Neural cell (in vitro differentiated cells): ENCODE results near the gene PRELID1. TPM values are rescaled to one million over a fixed set of nuclear protein-coding genes. Genes with fewer than 3 reads are reported as not detected.

ENCODE experiments used
- H2AFZ ChIP-seq: fragments of 200-600, 300-800 bp; sonication (generic), shearing (Covaris generic); 2 replicates; pipeline ENCODE4 v1.6.0; 2014; ENCODE audit warnings: low read depth, mild to moderate bottlenecking, antibody characterized with exemption, low read length, moderate library complexity
- H3F3A ChIP-seq: fragments of 200-600 bp; shearing (Covaris generic); 2 replicates; pipeline ENCODE4 v1.6.1; 2016; ENCODE audit warnings: mild to moderate bottlenecking, moderate library complexity, mixed read lengths, antibody characterized with exemption, low read length; ENCODE audit not compliant: insufficient read depth, poor library complexity, severe bottlenecking
- H3K27ac ChIP-seq: fragments of 200-600, 300-800 bp; sonication (generic), shearing (Covaris generic); 2 replicates; pipeline ENCODE4 v1.5.1; 2014; ENCODE audit warnings: mild to moderate bottlenecking, low read length, moderate library complexity
- H3K27me3 ChIP-seq: fragments of 300-800, 200-600 bp; sonication (generic), shearing (Covaris generic); 2 replicates; pipeline ENCODE4 v1.6.0; 2014; ENCODE audit warnings: mild to moderate bottlenecking, low read depth, low read length, moderate library complexity; ENCODE audit not compliant: insufficient read depth
- H3K36me3 ChIP-seq: fragments of 300-800, 200-600 bp; sonication (generic), shearing (Covaris generic); 2 replicates; pipeline ENCODE4 v1.5.1; 2014; ENCODE audit warnings: mild to moderate bottlenecking, antibody characterized with exemption, low read length, moderate library complexity; ENCODE audit not compliant: insufficient read depth
- H3K4me2 ChIP-seq: fragments of 300-800, 200-600 bp; sonication (generic), shearing (Covaris generic); 2 replicates; pipeline ENCODE4 v1.6.0; 2014; ENCODE audit warnings: mild to moderate bottlenecking, low read length
- H3K4me3 ChIP-seq: fragments of 300-800, 200-600 bp; sonication (generic), shearing (Covaris generic); 2 replicates; pipeline ENCODE4 v1.5.1; 2014; ENCODE audit warnings: mild to moderate bottlenecking, low read length, moderate library complexity
- H3K79me2 ChIP-seq: fragments of 200-600 bp; shearing (Covaris generic); replicated peaks from 2 replicates; pipeline ENCODE4 v1.6.0; 2014; ENCODE audit warnings: mild to moderate bottlenecking, low read length, moderate library complexity; ENCODE audit not compliant: insufficient read depth
- H3K9ac ChIP-seq: fragments of 300-800, 200-600 bp; sonication (generic), shearing (Covaris generic); 2 replicates; pipeline ENCODE4 v1.6.1; 2016; ENCODE audit warnings: mild to moderate bottlenecking, low read length, mixed read lengths
- H3K9me2 ChIP-seq: fragments of 200-600 bp; shearing (Covaris generic); 2 replicates; pipeline ENCODE4 v1.6.1; 2016; ENCODE audit warnings: mild to moderate bottlenecking, low read length, mixed read lengths; ENCODE audit not compliant: insufficient read depth
- H3K9me3 ChIP-seq: fragments of 200-600, 300-800 bp; sonication (generic), shearing (Covaris generic); 2 replicates; pipeline ENCODE4 v1.6.1; 2016; ENCODE audit warnings: mild to moderate bottlenecking, mixed run types, low read length, moderate library complexity, mixed read lengths
- H4K20me1 ChIP-seq: fragments of 200-600 bp; shearing (Covaris generic); 2 replicates; pipeline ENCODE4 v1.6.1; 2016; ENCODE audit warnings: mild to moderate bottlenecking, mixed run types; ENCODE audit not compliant: insufficient read depth
- EP300 ChIP-seq: fragments of 450-650 bp; conservative IDR thresholded peaks from 2 replicates; pipeline ENCODE4 v1.6.1; 2014; ENCODE audit warnings: antibody characterized with exemption, mild to moderate bottlenecking, moderate library complexity; ENCODE audit not compliant: poor library complexity, severe bottlenecking
- EZH2 ChIP-seq: fragments of 200-600, 300-800 bp; shearing (Covaris generic), sonication (generic); IDR thresholded peaks from 2 replicates; pipeline ENCODE4 v1.6.1; 2014; ENCODE audit warnings: antibody characterized with exemption, low read length, borderline replicate concordance, mild to moderate bottlenecking; ENCODE audit not compliant: insufficient read depth, poor library complexity, severe bottlenecking
- MXI1 ChIP-seq: fragments of 450-650 bp; conservative IDR thresholded peaks from 2 replicates; pipeline ENCODE4 v1.6.1; 2014; ENCODE audit warnings: antibody characterized with exemption, mild to moderate bottlenecking; ENCODE audit not compliant: poor library complexity, severe bottlenecking
- POLR2AphosphoS5 ChIP-seq: IDR thresholded peaks from 2 replicates; pipeline ENCODE4 v1.6.1; 2012
- RAD21 ChIP-seq: fragments of 450-650 bp; conservative IDR thresholded peaks from 2 replicates; pipeline ENCODE4 v1.6.1; 2014; ENCODE audit warnings: antibody characterized with exemption, mild to moderate bottlenecking, moderate library complexity
- SMC3 ChIP-seq: fragments of 450-650 bp; conservative IDR thresholded peaks from 2 replicates; pipeline ENCODE4 v1.6.1; 2014; ENCODE audit warnings: antibody characterized with exemption, mild to moderate bottlenecking, moderate library complexity; ENCODE audit not compliant: poor library complexity
- TAF1 ChIP-seq: IDR thresholded peaks from 2 replicates; pipeline ENCODE4 v1.6.1; 2012; ENCODE audit warnings: low read depth
- polyA plus RNA-seq: library from polyadenylated mRNA; depleted of rRNA; stranded (reverse); fragments of >200 nt; gene quantifications from 2 replicates; pipeline ENCODE4 v1.2.3, GENCODE V29; 2014
- TF ChIP-seq, protein P1 (sequence below): fragments of 450-650 bp; IDR thresholded peaks from 2 replicates; pipeline ENCODE4 v1.5.1; 2014; ENCODE audit warnings: antibody characterized with exemption, mild to moderate bottlenecking, moderate library complexity; ENCODE audit not compliant: poor library complexity, severe bottlenecking
- TF ChIP-seq, protein P2 (sequence below): IDR thresholded peaks from 2 replicates; pipeline ENCODE4 v1.6.1; 2012; ENCODE audit warnings: borderline replicate concordance

PRELID1 gene
- polyA plus RNA-seq, 1 donor from 2014 or later, result 133 TPM

DNA sequence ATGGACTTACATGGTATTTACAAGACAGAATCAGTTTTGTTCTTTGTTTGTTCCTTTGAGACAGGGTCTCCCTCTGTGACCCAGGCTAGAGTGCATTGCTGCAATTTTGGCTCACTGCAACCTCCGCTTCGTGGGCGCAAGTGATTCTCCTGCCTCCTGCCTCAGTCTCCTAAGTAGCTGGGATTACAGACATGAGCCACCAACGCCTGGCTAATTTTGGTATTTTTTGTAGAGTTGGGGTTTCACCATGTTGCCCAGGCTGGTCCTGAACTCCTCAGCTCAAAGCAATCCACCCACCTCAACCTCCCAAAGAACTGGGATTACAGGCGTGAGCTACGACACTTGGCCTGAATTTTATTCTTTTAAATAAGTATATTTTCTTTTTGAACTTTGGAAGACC lies 27.7 kb upstream of the PRELID1 start:
- no peak for TF ChIP-seq EZH2
- TF ChIP-seq MXI1, result no peak
- TF ChIP-seq EP300, result no peak
- TF ChIP-seq POLR2AphosphoS5, result no peak
- TF ChIP-seq, protein P1, sequence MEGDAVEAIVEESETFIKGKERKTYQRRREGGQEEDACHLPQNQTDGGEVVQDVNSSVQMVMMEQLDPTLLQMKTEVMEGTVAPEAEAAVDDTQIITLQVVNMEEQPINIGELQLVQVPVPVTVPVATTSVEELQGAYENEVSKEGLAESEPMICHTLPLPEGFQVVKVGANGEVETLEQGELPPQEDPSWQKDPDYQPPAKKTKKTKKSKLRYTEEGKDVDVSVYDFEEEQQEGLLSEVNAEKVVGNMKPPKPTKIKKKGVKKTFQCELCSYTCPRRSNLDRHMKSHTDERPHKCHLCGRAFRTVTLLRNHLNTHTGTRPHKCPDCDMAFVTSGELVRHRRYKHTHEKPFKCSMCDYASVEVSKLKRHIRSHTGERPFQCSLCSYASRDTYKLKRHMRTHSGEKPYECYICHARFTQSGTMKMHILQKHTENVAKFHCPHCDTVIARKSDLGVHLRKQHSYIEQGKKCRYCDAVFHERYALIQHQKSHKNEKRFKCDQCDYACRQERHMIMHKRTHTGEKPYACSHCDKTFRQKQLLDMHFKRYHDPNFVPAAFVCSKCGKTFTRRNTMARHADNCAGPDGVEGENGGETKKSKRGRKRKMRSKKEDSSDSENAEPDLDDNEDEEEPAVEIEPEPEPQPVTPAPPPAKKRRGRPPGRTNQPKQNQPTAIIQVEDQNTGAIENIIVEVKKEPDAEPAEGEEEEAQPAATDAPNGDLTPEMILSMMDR, result no peak
- no peak for TF ChIP-seq SMC3
- Histone ChIP-seq H3K4me3 (no peak overlapping the region), H3K27me3 (no peaks in the 10 kb centered on the region), H2AFZ (no peak overlapping the region), H3K9ac (no peak overlapping the region), H3K4me2 (no peak overlapping the region), H3K27ac (no peak overlapping the region), H3K9me2 (no peaks in the 10 kb centered on the region), H3K36me3 (no peaks in the 10 kb centered on the region), H4K20me1 (no peaks in the 10 kb centered on the region), H3K79me2 (no peaks in the 10 kb centered on the region), H3K9me3 (no peaks in the 10 kb centered on the region), H3F3A (no peaks in the 10 kb centered on the region)

DNA sequence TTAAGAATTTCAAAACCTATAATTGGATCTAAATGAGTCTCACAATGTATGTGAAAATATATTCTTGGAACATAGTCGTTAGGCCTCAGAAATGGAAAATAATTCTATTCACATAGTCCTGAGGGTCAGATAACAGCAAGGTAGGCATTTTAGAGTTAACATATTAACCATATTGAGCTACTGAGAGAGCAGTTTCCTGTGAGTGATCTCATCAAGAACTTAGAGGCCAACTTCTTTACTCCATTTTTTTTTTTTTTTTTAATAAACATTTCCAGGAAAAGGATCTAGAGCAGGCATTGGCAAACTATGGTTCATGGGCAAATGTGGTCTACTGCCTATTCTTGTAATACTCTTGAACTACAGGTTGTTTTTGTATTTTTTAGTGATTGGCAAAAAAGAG lies 26.7 kb upstream of the PRELID1 start:
- H2AFZ ChIP-seq, result no peak overlapping the region
- H3F3A ChIP-seq, result no peaks in the 10 kb centered on the region
- no peaks in the 10 kb centered on the region for H3K79me2 ChIP-seq
- H3K27ac ChIP-seq, result no peak overlapping the region
- no peak overlapping the region for H3K4me3 ChIP-seq
- H3K4me2 ChIP-seq, result no peak overlapping the region
- H3K36me3 ChIP-seq, result no peaks in the 10 kb centered on the region
- no peaks in the 10 kb centered on the region for H4K20me1 ChIP-seq
- H3K9ac ChIP-seq, result no peak overlapping the region
- H3K9me2 ChIP-seq, result no peaks in the 10 kb centered on the region
- TF ChIP-seq TAF1 (no peak), POLR2AphosphoS5 (no peak), RAD21 (no peak), SMC3 (no peak), MXI1 (no peak), EP300 (no peak), EZH2 (no peak)
- TF ChIP-seq, protein P2, sequence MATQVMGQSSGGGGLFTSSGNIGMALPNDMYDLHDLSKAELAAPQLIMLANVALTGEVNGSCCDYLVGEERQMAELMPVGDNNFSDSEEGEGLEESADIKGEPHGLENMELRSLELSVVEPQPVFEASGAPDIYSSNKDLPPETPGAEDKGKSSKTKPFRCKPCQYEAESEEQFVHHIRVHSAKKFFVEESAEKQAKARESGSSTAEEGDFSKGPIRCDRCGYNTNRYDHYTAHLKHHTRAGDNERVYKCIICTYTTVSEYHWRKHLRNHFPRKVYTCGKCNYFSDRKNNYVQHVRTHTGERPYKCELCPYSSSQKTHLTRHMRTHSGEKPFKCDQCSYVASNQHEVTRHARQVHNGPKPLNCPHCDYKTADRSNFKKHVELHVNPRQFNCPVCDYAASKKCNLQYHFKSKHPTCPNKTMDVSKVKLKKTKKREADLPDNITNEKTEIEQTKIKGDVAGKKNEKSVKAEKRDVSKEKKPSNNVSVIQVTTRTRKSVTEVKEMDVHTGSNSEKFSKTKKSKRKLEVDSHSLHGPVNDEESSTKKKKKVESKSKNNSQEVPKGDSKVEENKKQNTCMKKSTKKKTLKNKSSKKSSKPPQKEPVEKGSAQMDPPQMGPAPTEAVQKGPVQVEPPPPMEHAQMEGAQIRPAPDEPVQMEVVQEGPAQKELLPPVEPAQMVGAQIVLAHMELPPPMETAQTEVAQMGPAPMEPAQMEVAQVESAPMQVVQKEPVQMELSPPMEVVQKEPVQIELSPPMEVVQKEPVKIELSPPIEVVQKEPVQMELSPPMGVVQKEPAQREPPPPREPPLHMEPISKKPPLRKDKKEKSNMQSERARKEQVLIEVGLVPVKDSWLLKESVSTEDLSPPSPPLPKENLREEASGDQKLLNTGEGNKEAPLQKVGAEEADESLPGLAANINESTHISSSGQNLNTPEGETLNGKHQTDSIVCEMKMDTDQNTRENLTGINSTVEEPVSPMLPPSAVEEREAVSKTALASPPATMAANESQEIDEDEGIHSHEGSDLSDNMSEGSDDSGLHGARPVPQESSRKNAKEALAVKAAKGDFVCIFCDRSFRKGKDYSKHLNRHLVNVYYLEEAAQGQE, result no peak
- TF ChIP-seq, protein P1, result no peak
- no peaks in the 10 kb centered on the region for H3K9me3 ChIP-seq
- H3K27me3 ChIP-seq, result no peaks in the 10 kb centered on the region
